Skin epidermis (tissue), 12 donors: ENCODE results near the gene TBC1D14.
"Not testable (repeated sequence)": the region's sequence is repeated elsewhere in the genome, so short reads cannot be mapped to it uniquely, and the experiment has no call there.

ENCODE experiments used
- H3K27ac ChIP-seq, 21 experiments: fragments of 200-600 bp; sonication (generic) in 11 of 21; one replicate each; pipeline ENCODE4 v1.5.0; 2020; ENCODE audit warnings: mild to moderate bottlenecking in 3 of 21, inconsistent platforms in 2 of 21, moderate library complexity in 2 of 21
- H3K4me3 ChIP-seq, 7 experiments: fragments of 200-600 bp; sonication (generic) in 2 of 7; one replicate each; pipeline ENCODE4 v1.5.0; 2020; ENCODE audit warnings: inconsistent platforms in 2 of 7, mild to moderate bottlenecking in 2 of 7, moderate library complexity in 1 of 7

The TBC1D14 gene

DNA sequence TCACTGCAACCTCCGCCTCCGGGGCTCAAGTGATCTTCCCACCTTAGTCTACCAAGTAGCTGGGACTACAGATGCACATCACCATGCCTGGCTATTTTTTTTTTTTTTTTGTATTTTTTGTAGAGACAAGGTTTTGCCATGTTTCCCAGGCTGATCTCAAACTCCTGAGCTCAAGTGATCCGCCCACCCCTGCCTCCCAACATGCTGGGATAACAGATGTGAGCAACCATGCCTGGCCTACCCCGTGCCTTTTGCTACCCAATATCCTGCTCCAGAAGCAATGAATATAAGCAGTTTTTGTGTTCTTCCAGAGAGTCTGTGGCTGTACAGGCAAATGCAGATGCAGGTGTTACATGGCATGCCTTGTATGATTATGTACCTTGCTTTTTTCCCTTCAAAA, 50.5 kb downstream of the TBC1D14 start:
- Histone ChIP-seq H3K27ac (no peak overlapping the region), H3K4me3 (no peak overlapping the region)

DNA sequence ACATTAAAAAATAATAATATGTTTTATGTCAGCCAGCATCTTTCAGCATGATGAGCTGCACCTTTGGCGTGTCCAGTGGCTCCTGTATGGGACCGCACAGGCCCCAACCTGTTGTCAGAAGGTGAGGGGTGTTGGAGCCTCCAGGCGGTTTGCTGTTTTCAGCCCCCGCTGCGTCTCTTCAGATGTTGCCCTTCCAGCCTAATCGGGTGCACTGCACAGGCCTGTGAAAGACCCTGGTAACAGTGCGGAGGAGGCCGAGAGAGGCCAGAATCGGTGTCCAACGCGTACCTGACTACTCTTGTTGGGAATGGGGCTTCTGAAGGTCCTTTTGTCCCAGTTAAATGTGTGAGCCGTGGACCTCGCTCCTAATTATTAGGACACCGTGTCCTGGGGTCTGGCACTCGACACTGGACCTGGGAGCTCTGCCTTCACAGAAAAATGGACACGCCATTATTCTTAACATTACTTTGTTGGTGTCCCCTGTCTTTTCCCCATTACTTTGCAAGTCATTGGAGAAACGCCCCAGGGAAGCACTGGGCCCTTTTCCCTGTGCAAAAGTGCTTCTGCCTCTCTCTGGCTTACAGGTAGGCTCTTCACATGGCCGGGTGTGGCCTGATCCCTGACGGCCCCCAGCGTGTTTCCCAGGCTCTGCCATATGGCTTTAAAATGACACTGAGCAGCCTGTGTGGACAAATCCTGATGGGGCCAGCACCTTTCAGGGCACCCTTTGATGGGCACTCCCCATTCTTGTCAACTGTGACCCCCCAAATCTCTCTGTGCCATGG, 51.2 kb downstream of the TBC1D14 start:
- no peak overlapping the region for H3K4me3 ChIP-seq
- H3K27ac ChIP-seq, result no peak overlapping the region

GRCh38 chr4:6961496-6962210, 52.0 kb downstream of the TBC1D14 start:
- no peak overlapping the region for H3K27ac ChIP-seq
- no peak overlapping the region for H3K4me3 ChIP-seq

- H3K4me3 ChIP-seq, result no peak overlapping the region
- peak overlapping the region in 2 of 21 experiments; percentile 3 to 30 for H3K27ac ChIP-seq
Measured at GRCh38 chr4:6962211-6963041, 52.8 kb downstream of the TBC1D14 start.

- no peak overlapping the region for H3K4me3 ChIP-seq
- peak overlapping the region in 2 of 21 experiments; percentile 3 to 30 for H3K27ac ChIP-seq
Measured at GRCh38 chr4:6963139-6963611, 53.5 kb downstream of the TBC1D14 start.

- H3K27ac ChIP-seq, result peak overlapping the region in 1 of 21 experiments; percentile 7
- H3K4me3 ChIP-seq, result no peak overlapping the region
Measured at GRCh38 chr4:6964858-6965257, 55.2 kb downstream of the TBC1D14 start.

GRCh38 chr4:6965329-6965728, 55.7 kb downstream of the TBC1D14 start:
- Histone ChIP-seq H3K27ac (peak overlapping the region in 1 of 21 experiments; percentile 7), H3K4me3 (no peak overlapping the region)

DNA sequence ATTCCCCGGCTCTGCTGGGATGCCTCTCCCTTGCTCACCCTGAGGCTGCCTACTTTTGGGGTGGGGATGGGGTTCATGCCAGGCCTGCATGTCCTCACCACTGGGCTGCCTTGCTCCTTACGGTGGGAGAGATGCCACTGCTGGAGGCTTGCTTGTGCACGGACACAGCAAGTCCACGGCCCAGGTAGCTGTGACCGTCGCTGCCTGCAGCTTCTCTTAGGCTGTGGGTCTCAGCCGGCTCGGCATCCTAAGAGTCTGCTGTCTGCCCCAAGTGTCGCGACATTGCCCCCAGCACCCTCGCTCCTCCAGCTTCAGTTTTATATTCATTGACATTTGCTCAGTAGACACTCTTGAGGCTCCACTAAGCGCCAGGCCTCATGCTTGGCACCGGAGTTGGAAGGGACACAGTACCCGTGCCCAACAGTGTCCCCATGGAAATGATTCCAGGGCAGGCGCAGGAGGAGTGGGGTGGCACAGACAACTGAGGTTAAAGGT, 58.3 kb downstream of the TBC1D14 start:
- H3K4me3 ChIP-seq, result no peak overlapping the region
- no peak overlapping the region for H3K27ac ChIP-seq

GRCh38 chr4:6968496-6968895, 58.9 kb downstream of the TBC1D14 start:
- no peak overlapping the region for H3K4me3 ChIP-seq
- no peak overlapping the region for H3K27ac ChIP-seq

GRCh38 chr4:6969826-6970800, 60.5 kb downstream of the TBC1D14 start:
- H3K4me3 ChIP-seq, result no peak overlapping the region
- no peak overlapping the region for H3K27ac ChIP-seq

DNA sequence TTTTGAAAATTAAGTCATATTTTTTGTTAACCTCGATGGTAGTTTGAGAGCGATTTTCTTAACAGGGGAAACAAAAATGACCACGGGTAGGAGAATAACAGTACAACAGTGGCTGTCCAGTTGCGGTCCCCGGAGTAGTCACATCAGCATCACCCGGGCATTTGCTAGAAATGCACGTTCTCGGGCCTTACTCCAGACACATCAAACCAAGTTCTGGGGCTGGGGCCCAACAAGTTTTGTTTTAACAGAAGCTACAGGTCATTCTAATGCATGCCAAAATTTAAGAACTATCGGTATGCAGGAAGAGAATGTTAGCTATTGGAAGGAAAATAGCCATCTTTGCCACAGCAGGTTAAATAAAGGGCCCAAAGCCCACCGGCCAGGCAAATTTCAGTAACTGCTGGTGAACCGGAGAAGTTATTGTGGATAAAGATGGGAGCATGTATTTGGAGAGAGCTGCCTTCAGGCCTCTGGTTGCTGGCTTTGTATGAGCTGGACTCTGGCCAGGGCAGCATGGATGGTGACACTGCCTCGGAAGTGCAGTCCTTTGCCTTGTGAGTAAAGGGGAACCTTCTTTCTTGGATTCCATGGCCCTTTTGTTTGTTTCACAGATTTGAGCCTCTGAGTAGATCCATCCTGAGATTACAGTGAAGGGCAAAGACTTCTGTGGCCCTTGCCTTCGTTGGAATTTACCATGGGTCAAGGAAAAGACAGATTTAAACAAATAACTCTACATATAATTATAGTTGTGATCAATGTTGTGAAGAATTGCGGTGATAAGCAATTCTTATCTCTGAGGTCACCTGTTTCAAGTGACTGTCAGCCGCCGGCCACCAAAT, 62.1 kb downstream of the TBC1D14 start:
- Histone ChIP-seq H3K27ac (no peak overlapping the region), H3K4me3 (no peak overlapping the region)

- no peak overlapping the region for H3K4me3 ChIP-seq
- no peak overlapping the region for H3K27ac ChIP-seq
Measured at GRCh38 chr4:6972375-6972650, 62.7 kb downstream of the TBC1D14 start.

DNA sequence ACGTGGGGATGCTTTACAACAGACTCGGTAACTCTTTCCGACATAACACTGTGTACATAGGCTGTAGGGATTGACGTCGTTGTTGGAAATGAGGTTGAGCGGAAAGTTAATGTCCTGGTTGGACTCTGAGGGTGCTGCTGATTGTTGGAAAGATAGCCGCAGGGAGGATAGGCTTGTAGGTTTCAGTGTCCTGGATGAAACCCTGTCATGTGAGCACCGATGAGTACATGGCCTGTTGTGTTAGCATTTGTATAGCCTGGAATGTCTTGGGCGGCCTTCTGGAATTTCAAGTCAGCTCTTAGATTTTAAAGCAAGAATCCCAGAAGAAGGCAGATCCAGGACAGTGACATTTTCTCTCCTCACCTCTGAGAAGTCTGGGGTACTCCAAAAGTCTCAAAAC, 63.3 kb downstream of the TBC1D14 start:
- Histone ChIP-seq H3K4me3 (no peak overlapping the region), H3K27ac (peak overlapping the region in 1 of 21 experiments; percentile 20)

GRCh38 chr4:6974138-6974848, 64.7 kb downstream of the TBC1D14 start:
- Histone ChIP-seq H3K27ac (peak overlapping the region in 1 of 21 experiments; percentile 23), H3K4me3 (no peak overlapping the region)

DNA sequence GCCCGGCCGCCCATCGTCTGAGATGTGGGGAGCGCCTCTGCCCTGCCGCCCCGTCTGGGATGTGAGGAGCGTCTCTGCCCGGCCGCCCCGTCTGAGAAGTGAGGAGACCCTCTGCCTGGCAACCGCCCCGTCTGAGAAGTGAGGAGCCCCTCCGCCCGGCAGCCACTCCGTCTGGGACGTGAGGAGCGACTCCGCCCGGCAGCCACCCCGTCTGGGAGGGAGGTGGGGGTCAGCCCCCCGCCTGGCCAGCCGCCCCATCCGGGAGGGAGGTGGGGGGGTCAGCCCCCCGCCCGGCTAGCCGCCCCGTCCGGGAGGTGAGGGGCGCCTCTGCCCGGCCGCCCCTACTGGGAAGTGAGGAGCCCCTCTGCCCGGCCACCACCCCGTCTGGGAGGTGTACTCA, 68.2 kb downstream of the TBC1D14 start:
- H3K4me3 ChIP-seq, H3K27ac ChIP-seq: not testable (repeated sequence)

DNA sequence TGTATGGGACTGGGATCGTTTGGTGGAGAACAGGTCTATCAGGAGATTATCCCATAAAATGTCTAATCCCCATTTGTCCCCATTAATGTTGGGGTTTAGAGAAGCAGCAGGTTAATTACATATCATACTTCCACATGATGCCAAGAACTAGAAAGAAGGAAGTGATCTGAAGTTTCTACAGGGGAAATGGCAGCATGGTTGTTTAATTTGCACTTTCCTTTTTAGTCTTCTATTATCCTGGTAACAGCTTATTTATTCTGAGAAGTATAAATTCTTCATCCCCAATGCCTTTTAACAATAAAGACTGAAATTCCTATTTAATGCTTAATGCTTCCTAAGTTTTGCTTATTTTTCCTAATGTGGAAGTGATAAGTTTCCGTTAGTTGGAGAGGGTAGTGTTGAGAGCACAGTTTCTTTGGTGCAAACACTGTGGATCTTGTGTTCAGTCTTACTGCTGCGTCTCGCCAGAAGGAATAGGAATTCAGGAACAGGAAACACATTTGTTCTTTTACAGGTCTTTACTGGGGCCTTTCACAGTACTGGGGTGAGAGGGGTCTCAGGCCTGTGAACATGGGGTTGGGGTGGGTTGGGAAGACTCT, 74.0 kb downstream of the TBC1D14 start:
- H3K4me3 ChIP-seq, result no peak overlapping the region
- peak overlapping the region in 2 of 21 experiments; percentile 1 to 3 for H3K27ac ChIP-seq
